ENCODE measurements around the gene ZBTB20. TPM values are rescaled to one million over a fixed set of nuclear protein-coding genes. Genes with fewer than 3 reads are reported as not detected.
A peak's percentile ranks its signal among the peaks of the same experiment; 100 is the strongest.

The ZBTB20 gene
- total and polyA plus RNA-seq, 2 donors (not counting 1 experiment from before 2014, with no cell fraction given) = 4.0 to 22.5 TPM

DNA sequence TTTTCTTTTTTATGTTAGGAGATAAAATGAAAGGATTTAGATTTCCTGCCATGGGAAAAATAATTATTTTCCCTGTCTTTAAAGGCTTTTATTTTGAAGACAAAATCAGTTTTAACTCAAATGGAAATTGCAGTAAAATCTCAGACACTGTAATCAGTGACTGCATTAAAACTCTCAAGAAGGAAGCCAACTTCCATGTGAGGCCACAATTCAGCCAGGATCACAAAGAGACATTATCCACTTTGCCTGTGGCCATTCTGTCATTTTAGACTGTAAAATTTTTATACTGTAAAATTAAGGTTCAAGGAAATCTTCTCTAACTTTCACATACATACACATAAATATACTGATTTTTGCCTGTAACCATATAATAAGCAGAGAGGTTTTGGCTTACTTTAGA is 549.2 kb downstream of the ZBTB20 start:
- no peaks in the 10 kb centered on the region for H3K36me3 ChIP-seq (ENCODE audit: control insufficient read depth, insufficient read depth, low read length)
- no peaks in the 10 kb centered on the region for H4K20me1 ChIP-seq (ENCODE audit: control insufficient read depth, extremely low read depth, insufficient read depth, low read length)
- no peak overlapping the region for H3K4me3 ChIP-seq (replicated peaks in 1 of 4; ENCODE audit: control extremely low read depth in 1 of 4, insufficient read depth in 1 of 4, low read depth in 3 of 4, low read length in 4 of 4)
- H3K27ac ChIP-seq (ENCODE audit: insufficient read depth, low read length) = no peak overlapping the region
- H3K27me3 ChIP-seq (ENCODE audit: control insufficient read depth, insufficient read depth, low read length) = no peaks in the 10 kb centered on the region
- no peaks in the 10 kb centered on the region for H3K79me2 ChIP-seq (ENCODE audit: control insufficient read depth, insufficient read depth, low read length)
- H2AFZ ChIP-seq (ENCODE audit: low read length) = no peak overlapping the region
- H3K4me2 ChIP-seq (ENCODE audit: extremely low read depth, insufficient read depth, low read length) = no peak overlapping the region
- DNase-seq (ENCODE audit: low read depth in 2 of 2) = no peak
- no peaks in the 10 kb centered on the region for H3K4me1 ChIP-seq (ENCODE audit: control insufficient read depth, extremely low read depth, insufficient read depth, low read length)
- H3K9me3 ChIP-seq (ENCODE audit: control insufficient read depth, insufficient read depth, low read depth, low read length) = no peaks in the 10 kb centered on the region
- H3K9ac ChIP-seq (ENCODE audit: insufficient read depth, low read length) = no peak overlapping the region
- TF ChIP-seq CTCF (conservative IDR thresholded peaks at IDR 0.05 in 1 of 2, IDR thresholded peaks at IDR 0.05 in 1 of 2; ENCODE audit: low read depth in 1 of 2, low read length in 2 of 2) (no peak), EZH2 (IDR thresholded peaks at IDR 0.05; ENCODE audit: low read length, missing control alignments) (no peak)

DNA sequence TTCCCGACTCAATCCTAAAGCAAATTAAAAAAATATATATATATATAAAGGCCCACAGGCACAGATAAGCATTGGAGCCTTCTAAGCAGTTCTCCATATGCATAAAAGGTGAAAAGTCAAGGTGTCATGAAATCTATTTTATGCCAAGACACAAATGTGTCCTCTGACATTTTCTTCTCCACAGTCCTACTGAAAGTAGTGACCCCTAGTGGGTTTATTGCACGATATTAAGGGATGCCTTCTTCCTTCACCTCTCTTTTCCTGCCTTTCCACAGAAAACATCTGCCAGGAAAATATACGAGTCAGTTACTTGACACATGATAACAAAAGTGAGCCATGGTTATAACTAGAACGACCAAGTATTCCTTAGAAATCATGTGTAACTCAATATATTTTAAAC is 550.1 kb downstream of the ZBTB20 start:
- Histone ChIP-seq H3K9me3 (ENCODE audit: control insufficient read depth, insufficient read depth, low read depth, low read length) (no peaks in the 10 kb centered on the region), H3K4me2 (ENCODE audit: extremely low read depth, insufficient read depth, low read length) (no peak overlapping the region), H3K4me1 (ENCODE audit: control insufficient read depth, extremely low read depth, insufficient read depth, low read length) (no peaks in the 10 kb centered on the region), H3K27me3 (ENCODE audit: control insufficient read depth, insufficient read depth, low read length) (no peaks in the 10 kb centered on the region), H3K79me2 (ENCODE audit: control insufficient read depth, insufficient read depth, low read length) (no peaks in the 10 kb centered on the region), H4K20me1 (ENCODE audit: control insufficient read depth, extremely low read depth, insufficient read depth, low read length) (no peaks in the 10 kb centered on the region), H3K9ac (ENCODE audit: insufficient read depth, low read length) (no peak overlapping the region), H3K4me3 (replicated peaks in 1 of 4; ENCODE audit: control extremely low read depth in 1 of 4, insufficient read depth in 1 of 4, low read depth in 3 of 4, low read length in 4 of 4) (no peak overlapping the region), H3K27ac (ENCODE audit: insufficient read depth, low read length) (no peak overlapping the region), H2AFZ (ENCODE audit: low read length) (no peak overlapping the region), H3K36me3 (ENCODE audit: control insufficient read depth, insufficient read depth, low read length) (no peaks in the 10 kb centered on the region)
- TF ChIP-seq CTCF (conservative IDR thresholded peaks at IDR 0.05 in 1 of 2, IDR thresholded peaks at IDR 0.05 in 1 of 2; ENCODE audit: low read depth in 1 of 2, low read length in 2 of 2) = no peak
- TF ChIP-seq EZH2 (IDR thresholded peaks at IDR 0.05; ENCODE audit: low read length, missing control alignments) = no peak
- peak in 1 of 2 donors; percentile 12 for DNase-seq (ENCODE audit: low read depth in 2 of 2)

- H3K4me1 ChIP-seq (ENCODE audit: control insufficient read depth, extremely low read depth, insufficient read depth, low read length) = no peaks in the 10 kb centered on the region
- H3K4me2 ChIP-seq (ENCODE audit: extremely low read depth, insufficient read depth, low read length) = no peak overlapping the region
- no peaks in the 10 kb centered on the region for H3K79me2 ChIP-seq (ENCODE audit: control insufficient read depth, insufficient read depth, low read length)
- H3K36me3 ChIP-seq (ENCODE audit: control insufficient read depth, insufficient read depth, low read length) = no peaks in the 10 kb centered on the region
- no peak overlapping the region for H3K27ac ChIP-seq (ENCODE audit: insufficient read depth, low read length)
- H3K27me3 ChIP-seq (ENCODE audit: control insufficient read depth, insufficient read depth, low read length) = no peaks in the 10 kb centered on the region
- no peak overlapping the region for H3K9ac ChIP-seq (ENCODE audit: insufficient read depth, low read length)
- no peak overlapping the region for H3K4me3 ChIP-seq (replicated peaks in 1 of 4; ENCODE audit: control extremely low read depth in 1 of 4, insufficient read depth in 1 of 4, low read depth in 3 of 4, low read length in 4 of 4)
- no peaks in the 10 kb centered on the region for H3K9me3 ChIP-seq (ENCODE audit: control insufficient read depth, insufficient read depth, low read depth, low read length)
- no peaks in the 10 kb centered on the region for H4K20me1 ChIP-seq (ENCODE audit: control insufficient read depth, extremely low read depth, insufficient read depth, low read length)
- H2AFZ ChIP-seq (ENCODE audit: low read length) = no peak overlapping the region
- no peak for TF ChIP-seq EZH2 (IDR thresholded peaks at IDR 0.05; ENCODE audit: low read length, missing control alignments)
- no peak for TF ChIP-seq CTCF (conservative IDR thresholded peaks at IDR 0.05 in 1 of 2, IDR thresholded peaks at IDR 0.05 in 1 of 2; ENCODE audit: low read depth in 1 of 2, low read length in 2 of 2)
- DNase-seq (ENCODE audit: low read depth in 2 of 2) = no peak
Measured at GRCh38 chr3:114596147-114596546, 550.9 kb downstream of the ZBTB20 start.
